IPS-NIHi7 (cell line): ENCODE results near the gene FAM210A.
"Not testable (repeated sequence)": the region's sequence is repeated elsewhere in the genome, so short reads cannot be mapped to it uniquely, and the experiment has no call there.

Source experiments
- DNase-seq: peaks from one replicate; pipeline ENCODE4 v3.0.0; 2012; ENCODE audit warnings: mixed read lengths; ENCODE audit errors: extremely low spot score

The FAM210A gene, protein sequence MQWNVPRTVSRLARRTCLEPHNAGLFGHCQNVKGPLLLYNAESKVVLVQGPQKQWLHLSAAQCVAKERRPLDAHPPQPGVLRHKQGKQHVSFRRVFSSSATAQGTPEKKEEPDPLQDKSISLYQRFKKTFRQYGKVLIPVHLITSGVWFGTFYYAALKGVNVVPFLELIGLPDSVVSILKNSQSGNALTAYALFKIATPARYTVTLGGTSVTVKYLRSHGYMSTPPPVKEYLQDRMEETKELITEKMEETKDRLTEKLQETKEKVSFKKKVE

DNA sequence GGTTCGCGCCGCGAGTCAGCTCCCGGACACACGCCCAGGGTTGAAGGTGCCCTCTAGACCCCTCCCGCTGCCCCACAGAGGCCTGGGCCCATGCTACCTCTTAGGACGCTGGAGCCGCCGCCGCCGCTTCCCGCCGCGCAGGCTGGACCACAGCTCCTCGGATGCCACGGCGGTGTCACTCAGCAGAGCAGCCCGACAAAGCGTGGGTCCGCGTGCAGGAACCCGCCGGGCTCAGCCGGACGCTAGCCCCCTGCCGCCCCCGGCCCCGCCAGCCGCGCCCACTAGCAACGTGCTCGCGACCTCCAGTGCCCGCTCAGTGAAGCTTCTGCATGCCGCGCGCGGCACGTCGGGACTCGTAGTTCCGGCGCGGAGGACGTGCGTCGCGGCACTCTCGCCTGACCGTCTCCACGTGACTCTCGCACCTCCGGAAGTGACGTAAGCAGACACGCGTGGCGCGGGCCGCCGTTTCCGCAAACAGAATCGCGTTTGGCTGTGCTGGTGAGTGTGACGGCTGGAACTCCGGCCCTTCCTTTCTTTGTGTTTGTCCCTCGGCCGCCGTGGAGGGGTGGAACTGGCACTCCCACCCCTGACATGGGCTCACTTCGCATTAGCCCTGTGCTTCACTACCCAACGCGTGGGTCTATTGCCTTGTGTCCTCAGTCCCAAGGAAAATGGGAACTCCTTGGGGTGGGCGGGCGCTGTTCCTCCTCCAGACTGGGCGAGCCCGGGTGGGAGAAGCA, at the start of gene FAM210A, which contains the start of gene RNMT:
FAM210A (minus strand) TSS at position 327 of the 740 bp plus-strand sequence. CDS start 44,481 bp downstream, outside the sequence.
RNMT (plus strand) TSS at position 442 of the 740 bp plus-strand sequence. CDS start 4,845 bp downstream, outside the sequence.
- DNase-seq: peak; percentile 88

DNA sequence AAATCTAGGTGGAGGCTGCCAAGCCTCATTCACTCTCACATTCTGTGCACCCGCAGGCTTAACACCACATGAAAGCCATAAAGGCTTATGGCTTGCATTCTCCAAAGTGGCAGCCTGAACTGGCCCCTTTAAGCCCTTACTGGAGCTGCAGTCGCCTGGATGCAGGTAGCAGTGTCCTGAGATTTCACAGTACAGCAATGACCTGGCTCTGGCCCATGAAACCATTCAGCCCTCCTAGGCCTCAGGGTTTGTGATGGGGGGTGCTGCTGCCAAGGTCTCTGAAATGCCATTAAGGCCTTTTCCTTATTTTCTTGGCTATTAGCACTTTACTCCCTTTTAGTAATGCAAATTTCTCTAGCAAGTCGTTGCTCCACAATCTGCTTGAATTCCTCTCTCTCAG, 48.7 kb upstream of the FAM210A start:
- no peak for DNase-seq

DNA sequence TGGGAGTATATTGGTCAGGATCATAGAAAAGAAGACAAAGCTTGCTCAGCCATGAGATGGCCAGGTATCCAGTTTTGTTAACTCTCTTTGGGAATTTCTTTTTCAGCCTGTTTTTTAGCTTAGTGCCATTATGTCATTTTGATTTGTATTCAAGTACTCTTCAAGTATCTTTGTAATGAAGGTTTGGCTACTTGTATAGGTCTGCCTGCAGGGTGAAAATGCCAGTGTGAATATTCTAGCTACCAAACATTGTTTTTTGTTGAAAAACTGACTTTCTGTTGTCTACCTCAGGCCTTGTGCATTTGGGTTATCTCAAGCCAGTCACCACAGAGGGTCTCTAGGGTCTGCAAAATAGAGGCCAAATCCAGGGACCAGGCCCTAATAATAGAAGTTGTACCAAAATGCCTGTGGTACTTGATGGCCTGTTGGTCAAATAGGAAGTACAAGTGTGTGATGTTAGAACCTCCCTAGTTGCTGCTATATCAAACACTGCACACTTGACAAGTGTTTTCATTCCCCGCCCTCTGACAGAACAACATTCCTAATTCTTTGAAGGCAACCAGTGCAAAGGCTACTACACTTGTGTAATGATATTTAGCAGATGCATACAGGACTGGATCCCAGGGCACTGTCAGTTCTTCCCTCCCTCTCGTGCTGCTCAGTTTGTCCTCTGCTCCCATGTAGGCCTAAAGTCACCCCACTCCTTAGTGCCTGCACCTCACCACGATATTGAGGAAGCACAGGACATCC, 36.5 kb upstream of the FAM210A start:
- DNase-seq: no peak

DNA sequence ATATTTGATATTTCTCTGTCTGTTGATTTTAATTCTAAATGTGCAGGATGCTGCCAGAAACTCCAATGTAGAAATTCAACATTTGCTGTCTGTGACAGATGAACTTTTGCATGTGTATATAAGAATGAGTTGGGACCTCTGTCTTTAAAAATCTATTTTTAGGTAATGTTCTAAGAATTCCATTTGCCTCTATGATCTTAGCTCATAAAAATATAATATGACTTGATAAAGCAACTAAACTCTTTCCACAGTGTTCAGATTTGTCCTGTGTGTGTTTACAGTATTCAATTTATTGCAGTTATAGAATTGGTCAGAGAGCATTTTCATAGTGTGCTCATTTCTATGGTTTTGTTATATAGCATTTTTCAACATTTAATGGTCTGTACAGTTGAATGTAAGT, 33.7 kb upstream of the FAM210A start:
- no peak for DNase-seq

DNA sequence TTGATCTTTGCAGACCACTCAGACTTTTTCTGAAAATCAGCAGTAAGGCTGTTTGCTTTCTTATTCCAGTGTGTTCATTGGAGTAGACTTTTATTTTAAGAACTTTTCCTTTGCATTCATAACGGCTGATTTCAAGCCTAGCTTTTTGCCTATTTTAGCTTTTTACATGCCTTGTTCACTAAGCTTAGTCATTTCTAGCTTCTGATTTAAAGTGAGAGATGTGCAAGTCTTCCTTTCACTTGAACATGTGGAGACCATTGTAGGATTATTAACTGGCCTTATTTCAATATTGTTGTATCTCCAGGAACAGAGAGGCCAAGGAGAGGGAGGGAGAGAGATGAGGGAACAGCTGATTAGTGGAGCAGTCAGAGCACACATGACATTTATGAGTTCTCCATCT, 32.3 kb upstream of the FAM210A start:
- DNase-seq: no peak

DNA sequence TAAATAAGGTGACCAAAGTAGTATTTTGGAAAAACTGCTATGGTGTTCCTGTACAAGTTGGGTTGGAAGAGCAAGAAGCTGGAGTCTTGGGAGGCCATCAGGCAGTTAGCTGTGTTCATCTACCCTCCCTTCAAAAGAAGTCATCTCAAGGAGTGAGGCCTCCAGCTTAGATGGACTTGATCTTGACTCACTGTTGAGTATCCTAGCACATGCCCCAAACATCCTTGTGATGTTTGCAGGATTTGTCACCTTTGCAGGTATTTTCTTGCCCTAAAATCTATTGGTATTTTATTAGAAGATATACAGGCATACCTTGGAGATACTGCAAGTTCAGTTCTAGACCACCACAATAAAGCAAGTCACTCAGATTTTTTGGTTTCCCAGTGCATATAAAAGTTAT, 30.3 kb upstream of the FAM210A start:
- no peak for DNase-seq

DNA sequence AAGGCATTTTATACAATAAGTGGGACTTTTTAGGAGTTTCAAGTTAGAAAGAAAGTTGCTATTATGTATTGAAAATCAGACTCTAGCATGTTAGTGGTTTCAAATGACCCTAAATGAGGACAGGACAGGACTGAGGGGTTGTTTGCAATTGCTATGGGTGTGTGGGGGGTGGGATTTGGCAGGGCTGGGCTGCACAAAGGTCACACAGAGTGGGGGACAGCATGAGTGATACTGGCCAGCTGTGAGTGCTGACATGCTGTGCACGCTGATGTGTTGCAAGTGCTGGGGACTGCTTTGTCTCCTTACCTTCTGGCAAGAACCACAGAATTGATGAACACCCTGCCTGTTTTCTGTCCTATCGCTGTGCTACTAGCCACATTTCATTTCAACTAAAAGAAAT, 29.9 kb upstream of the FAM210A start:
- DNase-seq: no peak

DNA sequence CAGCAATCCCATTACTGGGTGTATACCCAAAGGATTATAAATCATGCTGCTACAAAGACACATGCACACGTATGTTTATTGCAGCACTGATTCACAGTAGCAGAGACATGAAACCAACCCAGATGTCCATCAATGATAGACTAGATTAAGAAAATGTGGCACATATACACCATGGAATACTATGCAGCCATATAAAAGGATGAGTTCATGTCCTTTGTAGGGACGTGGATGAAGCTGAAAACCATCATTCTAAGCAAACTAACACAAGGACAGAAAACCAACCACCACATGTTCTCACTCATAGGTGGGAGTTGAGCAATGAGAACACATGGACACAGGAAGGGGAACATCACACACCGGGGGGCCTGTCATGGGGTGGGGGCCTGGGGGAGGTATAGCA, 25.2 kb upstream of the FAM210A start:
- DNase-seq: not testable (repeated sequence)

DNA sequence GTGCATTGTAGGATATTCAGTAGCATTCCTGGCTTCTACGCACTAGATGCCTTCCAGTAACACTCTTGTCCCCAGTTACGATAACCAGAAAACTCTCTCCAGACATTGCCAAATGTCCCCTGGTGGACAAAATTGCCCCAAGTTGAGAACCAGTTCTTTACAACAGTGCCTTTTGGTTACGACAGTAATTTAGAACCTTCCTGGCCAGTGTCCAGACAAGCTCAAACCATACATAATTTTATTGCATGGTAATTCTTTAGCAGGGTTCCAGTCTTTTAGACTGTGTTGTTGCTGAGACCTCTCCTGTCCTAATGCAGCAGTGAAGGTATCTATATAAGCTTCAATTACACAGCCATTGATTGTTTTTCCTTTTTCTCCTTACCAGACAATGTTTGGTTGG, 20.3 kb upstream of the FAM210A start:
- DNase-seq: no peak

DNA sequence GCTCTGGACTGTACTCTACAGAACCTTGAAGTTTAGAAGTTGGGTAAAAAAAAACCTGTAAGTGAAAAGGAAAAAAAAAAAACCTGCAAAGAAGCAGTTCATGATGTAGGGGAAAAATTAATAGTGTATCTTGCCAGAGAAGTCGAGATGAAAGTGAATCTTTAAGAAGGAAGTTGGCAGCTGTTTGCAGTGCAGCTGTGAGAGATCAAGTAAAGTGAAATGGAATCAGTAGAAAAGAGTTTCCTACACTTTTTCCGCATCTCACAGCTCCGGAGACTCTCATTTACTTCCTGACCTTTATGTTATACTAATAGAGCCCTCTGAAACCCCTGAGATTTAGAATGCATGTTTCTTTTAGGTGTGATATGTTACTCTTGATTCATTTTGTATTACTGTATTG, 19.3 kb upstream of the FAM210A start:
- no peak for DNase-seq

DNA sequence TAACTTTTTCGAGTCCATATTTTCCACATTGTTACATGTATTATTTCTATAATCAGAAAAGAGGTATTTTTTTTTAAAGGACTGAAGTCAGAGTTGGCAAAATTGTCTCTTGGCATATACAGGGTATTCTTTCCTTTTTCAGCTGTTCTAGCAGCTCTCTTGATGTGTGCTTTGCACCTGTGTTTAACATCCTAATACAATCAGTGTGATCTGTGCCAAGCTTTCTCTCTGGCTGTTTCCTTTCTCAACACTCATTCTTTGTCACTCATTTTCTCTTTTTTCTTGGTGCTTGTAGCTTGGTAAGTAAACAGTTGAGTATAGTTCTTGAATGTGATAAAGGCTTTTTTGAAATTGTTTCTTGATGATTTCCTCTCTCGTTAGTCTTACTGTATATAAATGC, 9.3 kb upstream of the FAM210A start:
- no peak for DNase-seq

DNA sequence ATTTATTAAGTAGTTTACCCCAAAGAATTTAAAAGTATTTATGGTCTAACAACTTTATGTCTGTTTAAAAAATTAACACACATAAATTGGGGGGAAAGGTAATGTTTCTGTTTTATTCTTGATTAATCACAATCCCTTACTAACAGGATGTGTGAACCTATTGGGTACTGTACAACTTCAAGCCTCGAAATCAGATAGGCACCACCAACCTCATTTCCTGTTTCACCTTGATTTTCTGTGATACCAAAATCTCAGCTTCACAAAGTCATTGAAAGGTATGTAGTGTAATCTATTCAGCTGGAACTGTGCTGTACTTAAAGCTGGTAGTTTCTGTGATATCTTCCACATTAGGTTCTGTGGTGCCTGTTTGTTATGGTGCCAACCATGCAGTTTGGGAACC, 4.1 kb upstream of the FAM210A start:
- DNase-seq: no peak

DNA sequence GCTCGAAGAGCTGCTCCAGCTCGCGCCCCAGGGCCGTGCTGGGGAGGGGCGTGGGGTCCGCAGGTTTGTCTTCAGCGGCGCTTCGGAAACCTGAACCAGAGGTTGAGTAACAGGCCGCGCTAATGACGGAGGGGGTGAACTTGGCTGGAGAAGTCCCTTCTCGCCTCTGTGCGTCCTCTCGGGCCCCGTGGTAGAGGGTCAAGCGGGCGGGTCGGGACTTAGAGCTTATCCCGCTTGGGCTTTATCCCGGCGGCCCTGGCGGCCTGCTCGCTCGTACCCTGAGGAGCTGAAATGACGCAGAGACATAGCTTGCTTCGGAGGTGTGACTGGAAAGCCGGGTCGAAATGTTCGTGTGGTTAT, 594 bp upstream of the FAM210A start:
- DNase-seq: peak; percentile 44

DNA sequence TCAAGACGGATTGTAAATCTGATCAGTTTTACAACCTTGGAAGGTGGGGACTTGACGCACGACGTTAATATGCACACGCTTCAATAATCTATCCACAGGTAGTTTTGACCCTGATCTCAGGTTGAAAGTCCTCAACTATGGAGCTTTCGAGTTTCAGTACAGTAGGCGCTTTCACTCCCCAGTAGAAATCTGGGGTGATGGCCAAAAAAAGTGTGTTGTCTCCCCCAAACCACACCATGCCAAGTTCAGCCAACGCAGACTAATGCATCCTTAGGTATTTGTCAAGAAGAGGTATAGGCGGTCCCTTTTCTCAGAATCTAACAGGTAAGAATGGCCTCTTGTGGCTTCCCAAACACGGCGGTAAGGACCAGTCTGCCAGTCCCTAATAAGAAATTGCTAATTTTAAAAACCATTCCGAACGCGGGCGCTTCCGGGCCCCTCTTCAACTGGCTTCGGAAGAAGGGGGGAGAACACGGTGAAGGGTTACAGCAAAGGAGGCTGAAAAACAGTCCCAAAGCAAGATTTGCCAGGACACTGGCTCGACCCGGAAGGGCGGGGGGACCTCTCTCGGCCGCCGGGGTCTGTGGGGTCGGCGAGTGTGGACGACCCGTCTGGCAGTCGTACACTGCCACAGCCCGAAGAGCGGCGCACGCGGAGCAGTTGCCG, 659 bp downstream of the FAM210A start:
- DNase-seq: peak; percentile 58

DNA sequence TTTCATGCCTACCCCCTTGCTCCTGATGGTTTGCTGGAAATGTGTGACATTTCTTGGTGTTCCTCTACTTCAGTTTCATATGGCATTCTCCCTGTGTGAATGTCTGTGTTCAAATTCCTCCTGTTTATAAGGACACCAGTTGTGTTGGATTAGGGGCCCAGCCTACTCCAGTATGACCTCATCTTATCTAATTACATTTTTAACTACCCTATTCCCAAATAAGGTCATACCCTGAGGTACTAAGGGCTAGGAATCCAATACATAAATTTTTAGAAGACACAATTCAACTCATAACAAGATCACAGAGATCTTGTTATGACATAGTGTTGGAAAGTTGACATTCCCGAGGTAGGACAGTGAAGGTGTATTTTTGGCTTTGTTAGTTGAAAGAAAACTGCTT, 5.5 kb downstream of the FAM210A start:
- DNase-seq: no peak

DNA sequence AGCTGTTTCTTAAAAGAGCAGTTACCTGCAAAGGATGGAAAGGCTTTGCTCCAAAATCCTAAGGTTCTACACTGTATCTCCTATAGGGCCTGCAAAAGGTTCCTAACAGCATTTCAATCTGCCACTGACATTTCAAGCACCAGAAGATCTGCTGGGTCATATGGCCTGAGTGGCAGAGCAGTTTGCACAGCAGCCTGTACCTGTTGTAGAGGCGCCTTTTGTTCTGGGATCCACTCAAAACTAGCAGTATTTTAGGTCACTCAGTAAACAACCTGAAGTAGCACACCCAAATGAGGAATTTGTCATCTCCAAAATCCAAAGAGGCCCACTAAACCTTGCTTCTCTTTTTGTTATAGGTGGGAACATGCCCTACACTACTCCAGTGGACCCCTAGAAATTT, 6.2 kb downstream of the FAM210A start:
- DNase-seq: no peak

DNA sequence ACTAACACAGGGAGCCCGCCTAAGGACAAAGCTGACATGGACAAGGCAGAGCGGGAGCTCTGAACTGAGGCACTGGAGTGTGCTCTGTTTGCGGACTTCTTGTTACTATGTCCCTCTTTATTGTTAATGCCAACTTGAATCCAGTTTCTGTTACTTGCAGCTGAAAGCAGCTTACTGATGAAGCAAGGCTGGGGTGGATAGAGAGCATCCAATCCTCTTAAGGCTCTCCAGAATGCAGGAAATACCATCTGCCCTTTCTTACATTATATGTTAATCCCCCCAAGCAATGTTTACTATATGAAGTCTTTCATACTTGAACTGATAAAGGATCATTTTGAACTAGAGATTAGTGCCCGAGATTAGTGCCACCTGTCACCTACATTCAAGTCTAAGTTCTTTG, 9.4 kb downstream of the FAM210A start:
- no peak for DNase-seq

DNA sequence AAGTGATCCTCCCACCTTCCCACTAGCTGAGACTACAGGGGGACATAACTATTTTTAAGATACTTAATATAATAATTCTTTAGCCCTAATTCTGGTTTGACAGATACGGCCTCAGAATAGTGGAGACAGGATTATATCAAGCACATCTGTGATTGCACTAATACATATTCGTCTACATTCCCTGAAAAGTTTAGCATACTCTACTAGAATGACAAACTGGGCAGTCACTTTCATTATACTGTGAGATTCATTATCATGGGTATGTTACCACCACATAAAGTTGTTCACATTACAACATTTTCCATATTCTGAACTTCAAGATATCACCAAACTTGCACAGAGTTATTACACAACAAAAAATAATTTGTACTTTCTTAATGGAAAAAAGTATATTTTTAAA, 11.0 kb downstream of the FAM210A start:
- DNase-seq: no peak

DNA sequence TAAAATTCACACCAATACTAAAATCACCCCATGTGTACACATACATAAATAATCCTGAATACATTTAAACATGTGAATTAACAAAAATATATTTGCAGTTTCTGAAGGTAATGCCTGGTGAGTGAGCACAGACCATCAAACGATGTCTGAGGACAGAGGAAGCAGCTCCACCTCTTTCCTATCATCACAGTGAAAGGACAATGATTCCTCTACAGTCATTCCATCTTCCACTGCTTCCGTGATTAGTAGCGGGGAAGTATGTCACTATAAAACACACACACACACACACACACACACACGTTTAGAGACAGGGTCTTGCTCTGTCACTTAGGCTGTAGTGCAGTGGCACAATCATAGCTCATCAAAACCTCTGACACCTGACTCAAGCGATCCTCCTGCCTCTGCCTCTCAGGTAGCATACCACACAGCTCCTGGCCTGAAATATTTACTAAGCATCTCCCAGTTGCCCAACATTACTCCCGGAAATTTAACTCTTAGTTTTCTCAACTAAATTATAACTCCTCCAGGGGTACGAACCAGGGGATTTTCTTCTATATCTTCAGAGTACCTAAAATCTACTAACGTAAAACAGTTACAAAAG, 12.8 kb downstream of the FAM210A start:
- no peak for DNase-seq

DNA sequence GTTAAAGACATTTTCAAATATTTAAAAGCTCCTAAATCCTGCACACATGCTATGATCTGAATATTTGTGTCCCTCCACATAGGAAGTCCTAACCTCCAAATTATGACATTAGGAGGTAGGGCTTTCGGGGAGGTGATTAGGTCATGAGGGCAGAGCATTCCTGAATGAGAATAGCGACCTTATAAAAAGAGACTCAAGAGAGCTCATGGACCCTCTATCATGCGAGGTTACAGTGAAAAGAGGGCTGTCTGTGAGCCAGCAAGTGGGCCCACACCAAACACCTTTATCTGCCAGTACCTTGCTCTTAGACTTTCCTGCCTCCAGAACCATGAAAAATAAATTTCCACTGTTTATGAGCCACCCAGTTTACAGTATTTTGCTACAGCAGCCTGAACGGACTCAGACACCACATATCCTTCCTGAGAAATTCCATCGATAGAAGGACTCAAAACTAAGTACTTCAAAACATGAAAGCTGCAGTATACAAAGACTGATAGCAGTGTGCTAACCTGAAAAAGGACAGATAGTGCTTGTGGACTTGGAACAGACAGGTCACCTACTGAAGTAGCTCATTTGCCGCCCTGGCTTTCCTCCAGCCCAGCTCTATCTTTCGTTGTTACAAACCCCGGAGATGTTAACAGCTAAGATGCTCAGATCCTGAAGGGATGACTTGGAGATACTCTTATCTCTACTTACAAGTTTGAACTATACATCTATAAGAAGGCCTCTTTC, 13.8 kb downstream of the FAM210A start:
- no peak for DNase-seq

DNA sequence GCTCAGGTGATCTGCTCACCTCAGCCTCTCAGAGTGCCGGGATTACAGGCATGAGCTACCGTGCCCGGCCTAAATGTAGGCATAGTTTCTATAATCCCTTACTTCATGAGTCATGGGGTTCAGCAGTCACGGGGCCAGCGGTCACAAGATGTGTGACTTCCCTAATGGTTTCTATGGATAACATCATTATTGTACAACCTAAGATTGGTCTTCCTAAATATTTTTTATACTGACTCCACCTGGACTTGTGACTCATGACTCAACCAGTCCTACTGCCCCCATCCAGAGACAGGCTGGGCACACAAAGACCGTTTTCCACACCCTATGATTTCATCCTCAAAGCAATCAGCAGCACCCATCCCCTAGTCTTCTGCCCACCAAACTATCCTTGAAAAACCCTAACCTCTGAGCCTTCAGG, 15.9 kb downstream of the FAM210A start:
- no peak for DNase-seq
